K562 (cell line): ENCODE measurements around the gene LRPAP1. TPM values are rescaled to one million over a fixed set of nuclear protein-coding genes. Genes with fewer than 3 reads are reported as not detected.

Experiments used
- ATAC-seq: fragments of 200-7000 bp; cut with Tn5 transposase; 3 replicates; pipeline ENCODE4 v1.9.1; 2020; ENCODE audit warnings: moderate library complexity
- BruUV-seq: library from RNA; stranded (reverse); fragments of 400-500 nt; replicated peaks from 2 replicates; lab custom pipeline; 2021; lab: Mats Ljungman, UMichigan
- CTCF ChIA-PET: fragments of 300-600 bp; formaldehyde crosslinking; extraction: SDS; loops from one replicate; lab custom pipeline; 2021; ENCODE audit warnings: low intra/inter-chr PET ratio; lab: Yijun Ruan, JAX
- POLR2A ChIA-PET: fragments of 300-600, 350-650 bp; sonication (Branson Sonifier 250); formaldehyde crosslinking; extraction: SDS; loops from one replicate; lab custom pipeline; 2021; ENCODE audit warnings: antibody characterized with exemption, inconsistent platforms; lab: Yijun Ruan, JAX
- DNase-seq, 4 experiments: peaks; one replicate each; pipeline versions ENCODE4 v3.0.0 to v3.0.0-alpha.2; 2011 to 2018; ENCODE audit warnings: low spot score in 3 of 4, mixed read lengths in 3 of 4; ENCODE audit errors: extremely low read depth in 1 of 4
- FAIRE-seq: peaks from 2 replicates; lab custom pipeline; 2011; peaks lifted over from hg19 to GRCh38; lab: Jason Lieb, UNC
- H2AFZ ChIP-seq: 2 replicates; pipeline ENCODE4 v1.6.0; 2011; ENCODE audit warnings: low read depth, low read length, control low read depth, inconsistent platforms
- H3K27ac ChIP-seq: fragments of 200-600 bp; 3 replicates; pipeline ENCODE4 v1.8.0; 2011; ENCODE audit warnings: low read depth, mild to moderate bottlenecking, control low read depth, inconsistent platforms, low read length, moderate library complexity, mixed read lengths; ENCODE audit errors: extremely low read depth
- H3K27me3 ChIP-seq, 2 experiments: fragments of 300-600 bp in 1 of 2; 2 replicates in 1 of 2; 3 replicates in 1 of 2; pipeline versions ENCODE4 v1.6.0 to v1.8.0; 2011; ENCODE audit warnings: inconsistent platforms in 2 of 2, low read length in 2 of 2, mild to moderate bottlenecking in 1 of 2, mixed read lengths in 1 of 2, moderate library complexity in 1 of 2; ENCODE audit not compliant: control insufficient read depth in 2 of 2, insufficient read depth in 2 of 2
- H3K36me3 ChIP-seq: fragments of 300-600 bp; 3 replicates; pipeline ENCODE4 v1.8.0; 2011; ENCODE audit warnings: mild to moderate bottlenecking, low read length, inconsistent platforms; ENCODE audit not compliant: control insufficient read depth, insufficient read depth
- H3K4me1 ChIP-seq, 2 experiments: fragments of 200-600 bp in 1 of 2; replicated peaks in 1 of 2; 2 replicates in 1 of 2; 3 replicates in 1 of 2; pipeline versions ENCODE4 v1.5.1 to v1.8.0; 2011; ENCODE audit warnings: inconsistent platforms in 2 of 2, low read length in 2 of 2, mild to moderate bottlenecking in 1 of 2, mixed read lengths in 1 of 2, moderate library complexity in 1 of 2; ENCODE audit not compliant: control insufficient read depth in 2 of 2, insufficient read depth in 2 of 2
- H3K4me2 ChIP-seq: 2 replicates; pipeline ENCODE4 v1.6.1; 2011; ENCODE audit warnings: low read length, control low read depth, inconsistent platforms, mixed read lengths; ENCODE audit not compliant: insufficient read depth
- H3K4me3 ChIP-seq: fragments of 200-600 bp; sonication (generic), shearing (Covaris generic); 2 replicates; pipeline ENCODE4 v1.5.1; 2016; ENCODE audit warnings: control low read depth, inconsistent platforms
- H3K79me2 ChIP-seq: fragments of 200-600 bp; 3 replicates; pipeline ENCODE4 v1.8.0; 2011; ENCODE audit warnings: low read length, inconsistent platforms; ENCODE audit not compliant: control insufficient read depth, insufficient read depth
- H3K9ac ChIP-seq, 2 experiments: 2 replicates each; pipeline versions ENCODE4 v1.6.0 to v1.6.1; 2011; ENCODE audit warnings: low read depth in 2 of 2, low read length in 2 of 2, control low read depth in 1 of 2, inconsistent platforms in 1 of 2, mild to moderate bottlenecking in 1 of 2, mixed read lengths in 1 of 2; ENCODE audit not compliant: insufficient read depth in 1 of 2
- H3K9me1 ChIP-seq: one replicate; pipeline ENCODE4 v1.6.0; 2011; ENCODE audit warnings: inconsistent platforms, mild to moderate bottlenecking, low read length, moderate library complexity; ENCODE audit not compliant: control insufficient read depth, insufficient read depth
- H3K9me3 ChIP-seq: replicated peaks from 2 replicates; pipeline ENCODE4 v1.5.1; 2011; ENCODE audit warnings: low read depth, low read length, inconsistent platforms; ENCODE audit not compliant: control insufficient read depth, insufficient read depth
- H4K20me1 ChIP-seq: replicated peaks from 2 replicates; pipeline ENCODE4 v1.6.1; 2011; ENCODE audit warnings: low read length, inconsistent platforms, mixed read lengths; ENCODE audit not compliant: control insufficient read depth, insufficient read depth
- ARNT ChIP-seq, 2 experiments: fragments of 450-650 bp; IDR thresholded peaks; 2 replicates each; pipeline ENCODE4 v1.6.1; 2016; ENCODE audit warnings: mild to moderate bottlenecking in 1 of 2
- FOXK1 ChIP-seq: sonication (generic); formaldehyde crosslinking; IDR thresholded peaks from 2 replicates; pipeline ENCODE4 v1.8.0; 2022; ENCODE audit warnings: missing genetic modification reagents, mild to moderate bottlenecking, borderline replicate concordance
- KLF13 ChIP-seq: fragments of 450-650 bp; IDR thresholded peaks from 2 replicates; pipeline ENCODE4 v1.6.1; 2016; ENCODE audit warnings: missing genetic modification characterization, low read depth, mild to moderate bottlenecking, missing compliant biosample characterization, moderate library complexity, borderline replicate concordance
- MYBL2 ChIP-seq, 2 experiments: fragments of 450-650 bp in 1 of 2; sonication (generic) in 1 of 2; formaldehyde crosslinking in 1 of 2; IDR thresholded peaks; 2 replicates each; pipeline versions ENCODE4 v1.6.1 to v1.8.1; 2017 to 2022; ENCODE audit warnings: borderline replicate concordance in 1 of 2, inconsistent platforms in 1 of 2, low read depth in 1 of 2, mild to moderate bottlenecking in 1 of 2, missing genetic modification reagents in 1 of 2, moderate library complexity in 1 of 2
- PPARD ChIP-seq: fragments of 250-450 bp; sonication (Bioruptor Pico); IDR thresholded peaks from 2 replicates; pipeline ENCODE4 v1.8.0; 2022; ENCODE audit warnings: inconsistent platforms, mild to moderate bottlenecking, moderate library complexity
- ZC3H11A ChIP-seq: IDR thresholded peaks from 2 replicates; pipeline ENCODE4 v1.6.1; 2012; ENCODE audit warnings: low read depth, low read length, improper control_type of control experiment
- ZC3H4 ChIP-seq: sonication (generic); formaldehyde crosslinking; IDR thresholded peaks from 2 replicates; pipeline ENCODE4 v1.9.0; 2021; ENCODE audit warnings: missing genetic modification reagents, borderline replicate concordance
- ZNF57 ChIP-seq: fragments of 450-650 bp; formaldehyde crosslinking; IDR thresholded peaks from 2 replicates; pipeline ENCODE4 v1.4.0; 2020; ENCODE audit warnings: mild to moderate bottlenecking, moderate library complexity
- ZNF780A ChIP-seq: fragments of 250-450 bp; sonication (Bioruptor Pico); IDR thresholded peaks from 2 replicates; pipeline ENCODE4 v1.5.0; 2021; ENCODE audit warnings: mild to moderate bottlenecking
- ZNF830 ChIP-seq: fragments of 250-450 bp; sonication (Bioruptor Pico); IDR thresholded peaks from 2 replicates; pipeline ENCODE4 v1.5.0; 2021; ENCODE audit warnings: mild to moderate bottlenecking
- WGBS: fragments of 100-300 bp; shearing (Covaris generic); methylation state at CpG from one replicate; pipeline ENCODE4 v1.1.6; 2016; ENCODE audit warnings: low coverage, mixed read lengths; ENCODE audit not compliant: insufficient coverage; ENCODE audit errors: missing lambda C conversion rate; 5-methylcytosine and 5-hydroxymethylcytosine counted together
- in situ Hi-C: fragments of 300-500 bp; cut with MboI; formaldehyde crosslinking; loops from 4 replicates; pipeline ENCODE4 v1.15.0; 2018; ENCODE audit warnings: inconsistent platforms, mixed read lengths
- intact Hi-C: fragments of 100-400 bp; cut with micrococcal nuclease; formaldehyde crosslinking; loops from 2 replicates; pipeline ENCODE4 v1.14.2; 2022
- polyA plus RNA-seq, 8 experiments: library from polyadenylated mRNA; depleted of rRNA in 4 of 8; stranded (reverse) in 5 of 8; unstranded in 3 of 8; fragments of >200 nt; fragmentation: Nextera tagmentation in 2 of 8; fragmentation: Illumina TruSeq in 1 of 8; extraction: Ambion mirVana in 2 of 8; extraction: Trizol in 1 of 8; gene quantifications; 2 replicates each; pipeline versions ENCODE4 v1.2.1 to v1.2.3, GENCODE V29; 2011 to 2014; ENCODE audit warnings: inconsistent platforms in 1 of 8, missing spikeins in 1 of 8
- total RNA-seq, 7 experiments: library from RNA; depleted of rRNA in 6 of 7; stranded (reverse); fragments of >200 nt in 6 of 7; fragmentation: Illumina TruSeq in 2 of 7; extraction: Trizol in 2 of 7; gene quantifications; 2 replicates each; pipeline versions ENCODE4 v1.2.1 to v1.2.3, GENCODE V29; 2011 to 2021; ENCODE audit warnings: low replicate concordance in 1 of 7
- TF ChIP-seq, protein P1 (sequence below): fragments of 250-450 bp; sonication (Bioruptor Pico); IDR thresholded peaks from 2 replicates; pipeline ENCODE4 v1.8.0; 2022; ENCODE audit warnings: inconsistent platforms, mild to moderate bottlenecking, moderate library complexity, borderline replicate concordance
- TF ChIP-seq, protein P2 (sequence below): sonication (generic); formaldehyde crosslinking; IDR thresholded peaks from 2 replicates; pipeline ENCODE4 v1.8.0; 2022; ENCODE audit warnings: missing genetic modification reagents, mild to moderate bottlenecking, moderate library complexity, borderline replicate concordance
- TF ChIP-seq, protein P3 (sequence below), 2 experiments: fragments of 450-650 bp; conservative IDR thresholded peaks; 2 replicates each; pipeline ENCODE4 v1.6.1; 2017; ENCODE audit warnings: mild to moderate bottlenecking in 2 of 2, moderate library complexity in 2 of 2
- TF ChIP-seq, protein P4 (sequence below): fragments of 250-450 bp; sonication (Bioruptor Pico); IDR thresholded peaks from 2 replicates; pipeline ENCODE4 v1.4.0; 2020; ENCODE audit warnings: mild to moderate bottlenecking

Gene LRPAP1
- total and polyA plus RNA-seq, 9 of the 15 experiments (the other 6 are each of a cell fraction or from before 2014, with no cell fraction given), result 1.1 to 75.5 (median 41.8) TPM

DNA sequence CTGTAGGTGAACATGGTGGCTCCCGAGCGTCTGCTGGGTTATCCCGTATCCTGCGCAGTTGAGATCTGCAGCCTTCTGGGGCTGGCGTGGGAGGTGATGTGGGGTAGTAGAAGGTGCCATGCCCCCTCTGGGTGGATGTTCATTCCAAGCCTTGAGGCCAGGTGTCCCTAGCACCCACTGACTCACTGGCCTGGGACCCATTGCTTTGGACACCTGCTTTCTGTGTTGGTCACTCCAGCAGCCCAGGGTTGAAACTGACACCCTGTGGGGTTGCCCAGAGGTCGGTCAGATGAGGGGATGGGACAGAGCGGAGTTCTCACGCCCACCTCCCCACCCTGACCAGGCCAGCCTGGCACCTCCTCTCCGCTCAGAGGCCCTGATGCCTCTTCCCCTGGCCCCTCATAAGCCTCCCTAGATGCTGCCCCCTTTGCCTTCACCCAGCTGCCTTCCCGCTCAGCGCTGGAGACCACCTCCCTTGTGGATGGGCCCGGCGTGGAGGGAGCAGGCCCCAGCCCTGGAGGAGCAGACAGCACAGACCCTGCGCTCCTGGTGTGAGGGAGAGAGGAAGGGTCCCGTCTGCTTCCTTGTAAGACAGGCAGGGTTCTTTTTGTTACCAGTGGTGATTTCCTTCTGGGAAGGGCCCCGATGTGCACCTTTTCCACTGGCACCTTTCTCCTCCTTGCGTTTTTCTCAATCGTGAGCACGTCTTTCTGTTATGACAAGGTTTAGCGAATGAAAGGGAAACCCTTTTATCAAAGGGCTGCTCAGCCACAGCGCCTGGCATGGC is 67.1 kb downstream of the LRPAP1 start:
- H3K36me3 ChIP-seq, result no peaks in the 10 kb centered on the region
- H3K9me1 ChIP-seq, result peaks cover 2% of the 10 kb centered on the region
- no peak overlapping the region for H3K4me3 ChIP-seq
- peaks cover 26 to 65% of the 10 kb centered on the region in 2 experiments for H3K27me3 ChIP-seq
- 7% methylated on average over 21 of the region's 21 CpGs for WGBS
- in situ Hi-C loops (no loop called here), intact Hi-C loops (no loop called here)
- H3K79me2 ChIP-seq, result no peaks in the 10 kb centered on the region
- FAIRE-seq, result no peak
- BruUV-seq, result no TSS peak
- H3K27ac ChIP-seq, result no peak overlapping the region
- no peak overlapping the region for H3K4me2 ChIP-seq
- ChIA-PET CTCF (no interaction called here), POLR2A (no interaction called here)
- peaks cover 10% of the 10 kb centered on the region; the same call in 1 of the 2 replicates for H3K9me3 ChIP-seq
- DNase-seq, result no peak
- no peak overlapping the region for H2AFZ ChIP-seq
- no peak overlapping the region; a peak in 1 of 4 replicates for H3K9ac ChIP-seq
- ATAC-seq, result no peak
- peaks cover 12% of the 10 kb centered on the region; the same call in 1 of the 2 replicates for H4K20me1 ChIP-seq
- peaks cover 0 to 34% of the 10 kb centered on the region in 2 experiments; a peak in 2 of 5 replicates for H3K4me1 ChIP-seq
- no peak for TF ChIP-seq FOXK1
- TF ChIP-seq PPARD (CRISPR knock-in tag), result no peak
- TF ChIP-seq ZNF780A (CRISPR knock-in tag), result no peak
- TF ChIP-seq, protein P1, sequence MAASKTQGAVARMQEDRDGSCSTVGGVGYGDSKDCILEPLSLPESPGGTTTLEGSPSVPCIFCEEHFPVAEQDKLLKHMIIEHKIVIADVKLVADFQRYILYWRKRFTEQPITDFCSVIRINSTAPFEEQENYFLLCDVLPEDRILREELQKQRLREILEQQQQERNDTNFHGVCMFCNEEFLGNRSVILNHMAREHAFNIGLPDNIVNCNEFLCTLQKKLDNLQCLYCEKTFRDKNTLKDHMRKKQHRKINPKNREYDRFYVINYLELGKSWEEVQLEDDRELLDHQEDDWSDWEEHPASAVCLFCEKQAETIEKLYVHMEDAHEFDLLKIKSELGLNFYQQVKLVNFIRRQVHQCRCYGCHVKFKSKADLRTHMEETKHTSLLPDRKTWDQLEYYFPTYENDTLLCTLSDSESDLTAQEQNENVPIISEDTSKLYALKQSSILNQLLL (CRISPR knock-in tag), result no peak
- no peak for TF ChIP-seq ZNF830 (CRISPR knock-in tag)
- TF ChIP-seq, protein P2, sequence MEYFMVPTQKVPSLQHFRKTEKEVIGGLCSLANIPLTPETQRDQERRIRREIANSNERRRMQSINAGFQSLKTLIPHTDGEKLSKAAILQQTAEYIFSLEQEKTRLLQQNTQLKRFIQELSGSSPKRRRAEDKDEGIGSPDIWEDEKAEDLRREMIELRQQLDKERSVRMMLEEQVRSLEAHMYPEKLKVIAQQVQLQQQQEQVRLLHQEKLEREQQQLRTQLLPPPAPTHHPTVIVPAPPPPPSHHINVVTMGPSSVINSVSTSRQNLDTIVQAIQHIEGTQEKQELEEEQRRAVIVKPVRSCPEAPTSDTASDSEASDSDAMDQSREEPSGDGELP (CRISPR knock-in tag), result no peak
- TF ChIP-seq MYBL2 (IDR thresholded peaks at IDR 0.05; ENCODE audit: low read depth), result no peak
- no peak for TF ChIP-seq MYBL2 (CRISPR knock-in tag; IDR thresholded peaks at IDR 0.05; ENCODE audit: borderline replicate concordance)
- TF ChIP-seq, protein P3, sequence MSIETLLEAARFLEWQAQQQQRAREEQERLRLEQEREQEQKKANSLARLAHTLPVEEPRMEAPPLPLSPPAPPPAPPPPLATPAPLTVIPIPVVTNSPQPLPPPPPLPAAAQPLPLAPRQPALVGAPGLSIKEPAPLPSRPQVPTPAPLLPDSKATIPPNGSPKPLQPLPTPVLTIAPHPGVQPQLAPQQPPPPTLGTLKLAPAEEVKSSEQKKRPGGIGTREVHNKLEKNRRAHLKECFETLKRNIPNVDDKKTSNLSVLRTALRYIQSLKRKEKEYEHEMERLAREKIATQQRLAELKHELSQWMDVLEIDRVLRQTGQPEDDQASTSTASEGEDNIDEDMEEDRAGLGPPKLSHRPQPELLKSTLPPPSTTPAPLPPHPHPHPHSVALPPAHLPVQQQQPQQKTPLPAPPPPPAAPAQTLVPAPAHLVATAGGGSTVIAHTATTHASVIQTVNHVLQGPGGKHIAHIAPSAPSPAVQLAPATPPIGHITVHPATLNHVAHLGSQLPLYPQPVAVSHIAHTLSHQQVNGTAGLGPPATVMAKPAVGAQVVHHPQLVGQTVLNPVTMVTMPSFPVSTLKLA (conservative IDR thresholded peaks at IDR 0.05), result no peak
- TF ChIP-seq ARNT (IDR thresholded peaks at IDR 0.05), result no peak
- TF ChIP-seq, protein P4, sequence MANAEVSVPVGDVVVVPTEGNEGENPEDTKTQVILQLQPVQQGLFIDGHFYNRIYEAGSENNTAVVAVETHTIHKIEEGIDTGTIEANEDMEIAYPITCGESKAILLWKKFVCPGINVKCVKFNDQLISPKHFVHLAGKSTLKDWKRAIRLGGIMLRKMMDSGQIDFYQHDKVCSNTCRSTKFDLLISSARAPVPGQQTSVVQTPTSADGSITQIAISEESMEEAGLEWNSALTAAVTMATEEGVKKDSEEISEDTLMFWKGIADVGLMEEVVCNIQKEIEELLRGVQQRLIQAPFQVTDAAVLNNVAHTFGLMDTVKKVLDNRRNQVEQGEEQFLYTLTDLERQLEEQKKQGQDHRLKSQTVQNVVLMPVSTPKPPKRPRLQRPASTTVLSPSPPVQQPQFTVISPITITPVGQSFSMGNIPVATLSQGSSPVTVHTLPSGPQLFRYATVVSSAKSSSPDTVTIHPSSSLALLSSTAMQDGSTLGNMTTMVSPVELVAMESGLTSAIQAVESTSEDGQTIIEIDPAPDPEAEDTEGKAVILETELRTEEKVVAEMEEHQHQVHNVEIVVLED (CRISPR knock-in tag), result no peak
- TF ChIP-seq ZNF57 (CRISPR knock-in tag), result no peak
- TF ChIP-seq KLF13, result no peak
- TF ChIP-seq ZC3H4 (CRISPR knock-in tag), result no peak
- no peak for TF ChIP-seq ZC3H11A
